WERI-Rb-1 (cell line): Measurements from ENCODE around the gene ZNF223.
A peak's percentile ranks its signal among the peaks of the same experiment; 100 is the strongest.

ENCODE experiments used
- DNase-seq: peaks from one replicate; pipeline ENCODE4 v3.0.0-alpha.2; 2020
- H3K27ac ChIP-seq: fragments of 250-450 bp; sonication (Bioruptor Pico); 2 replicates; pipeline ENCODE4 v1.5.1; 2020; ENCODE audit warnings: mild to moderate bottlenecking, moderate library complexity
- H3K27me3 ChIP-seq: fragments of 250-450 bp; sonication (Bioruptor Pico); 2 replicates; pipeline ENCODE4 v1.5.1; 2021; ENCODE audit warnings: mild to moderate bottlenecking, low read depth, moderate library complexity; ENCODE audit not compliant: insufficient read depth, severe bottlenecking
- H3K36me3 ChIP-seq: fragments of 250-450 bp; sonication (Bioruptor Pico); 2 replicates; pipeline ENCODE4 v1.5.1; 2020; ENCODE audit warnings: mild to moderate bottlenecking, moderate library complexity
- H3K4me3 ChIP-seq: 2 replicates; pipeline ENCODE4 v1.5.1; 2011; ENCODE audit warnings: low read depth, mild to moderate bottlenecking, control low read depth, low read length
- H3K9me3 ChIP-seq: fragments of 250-450 bp; sonication (Bioruptor Pico); 2 replicates; pipeline ENCODE4 v1.5.1; 2021; ENCODE audit warnings: mild to moderate bottlenecking, moderate library complexity; ENCODE audit not compliant: severe bottlenecking
- TF ChIP-seq, protein P1 (sequence below): IDR thresholded peaks from 2 replicates; pipeline ENCODE4 v1.5.1; 2011; ENCODE audit warnings: low read depth, mild to moderate bottlenecking, control low read depth, inconsistent platforms, low read length

Gene ZNF223

DNA sequence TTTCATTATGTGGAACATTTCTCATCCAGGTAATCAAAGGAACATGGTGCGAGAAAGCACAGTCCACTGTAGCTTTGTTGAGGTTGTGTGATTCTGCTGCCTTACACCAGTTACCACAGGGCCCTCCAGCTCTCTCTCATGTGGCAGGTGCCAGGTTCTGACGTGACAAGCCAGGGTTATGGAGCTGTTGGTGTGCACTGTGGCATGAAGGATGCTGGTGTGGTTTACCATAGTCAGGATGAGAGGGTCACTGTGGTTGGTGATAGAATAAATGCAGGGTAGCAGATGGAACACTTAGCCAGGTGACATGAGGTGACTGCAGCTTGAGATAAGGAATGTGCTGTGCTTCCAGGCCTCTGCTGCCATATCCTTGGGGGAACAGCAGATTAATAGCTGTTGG lies 7.4 kb downstream of the ZNF223 start:
- Histone ChIP-seq H3K4me3 (no peak overlapping the region), H3K9me3 (no peaks in the 10 kb centered on the region), H3K36me3 (peaks cover 56% of the 10 kb centered on the region), H3K27me3 (no peaks in the 10 kb centered on the region), H3K27ac (no peak overlapping the region)
- no peak for DNase-seq
- TF ChIP-seq, protein P1, sequence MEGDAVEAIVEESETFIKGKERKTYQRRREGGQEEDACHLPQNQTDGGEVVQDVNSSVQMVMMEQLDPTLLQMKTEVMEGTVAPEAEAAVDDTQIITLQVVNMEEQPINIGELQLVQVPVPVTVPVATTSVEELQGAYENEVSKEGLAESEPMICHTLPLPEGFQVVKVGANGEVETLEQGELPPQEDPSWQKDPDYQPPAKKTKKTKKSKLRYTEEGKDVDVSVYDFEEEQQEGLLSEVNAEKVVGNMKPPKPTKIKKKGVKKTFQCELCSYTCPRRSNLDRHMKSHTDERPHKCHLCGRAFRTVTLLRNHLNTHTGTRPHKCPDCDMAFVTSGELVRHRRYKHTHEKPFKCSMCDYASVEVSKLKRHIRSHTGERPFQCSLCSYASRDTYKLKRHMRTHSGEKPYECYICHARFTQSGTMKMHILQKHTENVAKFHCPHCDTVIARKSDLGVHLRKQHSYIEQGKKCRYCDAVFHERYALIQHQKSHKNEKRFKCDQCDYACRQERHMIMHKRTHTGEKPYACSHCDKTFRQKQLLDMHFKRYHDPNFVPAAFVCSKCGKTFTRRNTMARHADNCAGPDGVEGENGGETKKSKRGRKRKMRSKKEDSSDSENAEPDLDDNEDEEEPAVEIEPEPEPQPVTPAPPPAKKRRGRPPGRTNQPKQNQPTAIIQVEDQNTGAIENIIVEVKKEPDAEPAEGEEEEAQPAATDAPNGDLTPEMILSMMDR, result no peak

DNA sequence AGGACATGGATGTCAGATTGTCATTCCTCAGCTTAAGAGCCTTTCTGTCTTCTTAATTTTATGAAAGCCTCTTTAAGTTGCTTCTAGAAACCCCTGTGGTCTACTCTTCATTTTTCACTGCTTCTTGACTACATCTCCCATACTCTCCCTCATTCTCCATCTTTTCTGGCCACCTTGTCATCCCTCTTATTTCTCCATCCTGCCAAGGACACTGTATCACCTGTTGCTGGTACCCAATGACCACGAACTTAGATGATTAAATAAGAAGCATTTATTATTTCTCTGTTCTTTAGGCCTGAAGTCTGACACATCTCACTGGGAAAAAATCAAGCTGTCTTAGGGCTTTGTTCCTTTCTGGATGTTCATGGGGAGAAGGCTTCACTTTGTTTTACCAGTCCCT lies 9.2 kb downstream of the ZNF223 start:
- TF ChIP-seq, protein P1, result no peak
- H3K27ac ChIP-seq, result no peak overlapping the region
- H3K9me3 ChIP-seq, result peaks cover 1% of the 10 kb centered on the region
- no peaks in the 10 kb centered on the region for H3K27me3 ChIP-seq
- H3K4me3 ChIP-seq, result no peak overlapping the region
- DNase-seq, result no peak
- peaks cover 58% of the 10 kb centered on the region for H3K36me3 ChIP-seq

DNA sequence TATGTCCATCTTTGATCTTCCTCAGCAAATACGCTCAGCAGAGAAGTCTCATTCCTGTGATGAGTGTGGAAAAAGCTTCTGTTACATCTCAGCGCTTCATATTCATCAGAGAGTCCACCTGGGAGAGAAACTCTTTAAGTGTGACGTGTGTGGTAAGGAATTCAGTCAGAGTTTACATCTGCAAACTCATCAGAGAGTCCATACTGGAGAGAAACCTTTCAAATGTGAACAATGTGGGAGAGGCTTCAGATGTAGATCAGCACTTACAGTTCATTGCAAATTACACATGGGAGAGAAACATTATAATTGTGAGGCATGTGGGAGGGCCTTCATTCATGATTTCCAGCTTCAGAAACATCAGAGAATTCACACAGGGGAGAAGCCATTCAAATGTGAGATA lies 14.5 kb downstream of the ZNF223 start:
- TF ChIP-seq, protein P1, result no peak
- Histone ChIP-seq H3K36me3 (peaks cover 51% of the 10 kb centered on the region), H3K27ac (no peak overlapping the region), H3K27me3 (no peaks in the 10 kb centered on the region), H3K9me3 (peaks cover 3% of the 10 kb centered on the region), H3K4me3 (no peak overlapping the region)
- DNase-seq, result no peak

DNA sequence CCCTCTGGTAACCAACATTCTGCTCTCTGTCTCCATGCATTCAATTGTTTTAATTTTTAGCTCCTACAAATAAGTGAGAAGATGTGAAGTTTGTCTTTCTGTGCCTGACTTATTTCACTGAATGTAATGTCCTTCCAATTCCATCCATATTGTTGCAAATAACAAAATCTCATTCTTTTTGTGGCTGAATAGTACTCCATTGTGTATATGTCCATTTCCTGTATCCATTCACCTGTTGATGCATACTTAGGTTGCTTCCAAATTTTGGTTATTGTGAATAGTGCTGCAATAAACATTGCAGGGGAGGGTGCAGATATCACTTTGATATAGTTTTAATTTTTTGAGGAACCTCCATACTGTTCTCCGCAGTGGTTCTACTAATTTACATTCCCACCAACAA lies 17.6 kb downstream of the ZNF223 start:
- Histone ChIP-seq H3K27me3 (no peaks in the 10 kb centered on the region), H3K27ac (no peak overlapping the region), H3K9me3 (peaks cover 3% of the 10 kb centered on the region), H3K4me3 (no peak overlapping the region), H3K36me3 (peaks cover 29% of the 10 kb centered on the region)
- DNase-seq, result no peak
- TF ChIP-seq, protein P1, result no peak

DNA sequence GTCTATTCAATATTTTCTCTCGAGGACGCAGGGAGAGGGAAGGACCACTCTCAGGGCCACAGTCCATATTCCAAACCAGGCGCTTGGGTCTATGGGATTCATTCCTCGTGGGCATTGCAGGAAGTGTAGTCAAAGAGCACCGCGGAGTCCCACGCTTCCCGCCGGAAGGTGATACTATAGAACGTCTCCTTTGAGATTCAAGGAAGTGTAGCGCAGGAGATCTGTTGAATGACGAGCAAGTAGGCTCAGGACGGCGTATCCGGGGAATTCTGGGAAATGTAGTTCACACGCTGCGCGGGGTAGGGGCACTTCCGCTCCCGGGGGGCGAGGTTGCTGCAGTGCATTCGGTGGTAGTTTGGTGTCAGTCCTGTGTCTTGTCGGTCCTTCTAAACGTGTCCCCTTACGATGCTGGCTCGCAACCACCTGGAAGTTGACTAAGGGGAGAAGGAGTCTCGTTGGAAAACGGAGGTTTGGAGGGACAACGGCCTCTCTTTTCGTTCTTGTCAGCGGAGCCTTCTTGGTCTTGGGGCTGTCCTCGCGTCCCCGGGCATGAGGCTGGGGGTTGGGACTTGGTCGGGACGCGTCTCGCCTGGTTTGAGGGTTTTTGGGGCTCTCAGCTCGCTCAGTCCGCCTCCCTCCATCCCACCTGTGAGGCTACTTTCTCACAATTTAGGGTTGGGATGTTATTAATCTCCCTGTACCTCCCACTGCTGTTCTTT lies 20.1 kb downstream of the ZNF223 start, which contains the start of gene ZNF284:
TSS of gene ZNF284 (plus strand) at position 336 of the 719 bp plus-strand sequence. CDS start 4,231 bp downstream, outside the sequence.
- Histone ChIP-seq H3K36me3 (peaks cover 7% of the 10 kb centered on the region), H3K4me3 (peak within 1 kb of the TSS; percentile 92), H3K27ac (peak within 1 kb of the TSS; percentile 75), H3K27me3 (no peaks in the 10 kb centered on the region), H3K9me3 (no peaks in the 10 kb centered on the region)
- TF ChIP-seq, protein P1, result no peak
- peak; percentile 90 for DNase-seq
